ENCODE results near the gene PTCH2. TPM values are rescaled to one million over a fixed set of nuclear protein-coding genes. Genes with fewer than 3 reads are reported as not detected.

Gene PTCH2
- total and polyA plus RNA-seq, 2 of the 13 experiments (the other 11 are each of a cell fraction or from before 2014, with no cell fraction given), result 0.60 to 1.5 TPM

DNA sequence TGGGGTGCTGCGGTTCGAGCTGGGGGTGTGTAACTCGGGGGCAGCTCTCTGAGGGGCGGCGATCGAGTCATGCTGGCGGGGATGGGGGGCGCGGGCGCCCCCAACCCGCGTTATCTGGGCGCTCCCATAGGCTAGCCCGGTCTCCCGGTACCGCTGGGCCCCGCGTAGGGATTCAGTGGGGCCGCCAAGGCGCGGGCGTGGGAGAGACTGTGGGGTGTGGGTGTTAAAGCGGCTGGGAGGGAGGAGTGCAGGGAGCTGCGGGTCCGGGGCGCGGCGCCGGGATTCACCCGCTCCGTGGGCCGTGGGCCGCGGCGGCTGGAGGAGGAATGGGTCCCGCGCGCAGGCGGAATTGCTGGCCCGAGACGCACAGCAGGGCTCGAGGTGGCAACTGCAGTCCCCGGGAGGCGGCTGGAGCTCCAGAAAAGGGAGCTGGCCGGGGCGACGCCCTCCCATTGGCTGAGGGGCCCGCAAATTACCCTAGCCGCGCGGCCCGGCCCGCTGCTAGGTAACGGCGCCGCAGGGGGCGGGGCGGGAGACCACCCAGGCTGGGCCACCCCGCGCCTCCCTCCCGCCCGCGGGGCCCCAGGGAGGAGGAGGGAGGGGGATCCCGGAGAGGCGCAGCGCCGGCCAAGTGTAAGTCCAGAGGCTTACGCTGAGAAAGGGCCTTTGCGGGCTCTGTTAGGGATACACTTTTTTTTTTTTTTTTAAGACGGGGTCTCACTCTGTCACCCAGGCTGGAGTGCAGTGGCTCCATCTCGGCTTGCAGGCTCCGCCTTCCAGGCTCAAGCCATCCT, at the start of gene PTCH2 (continued):
- no peak for TF ChIP-seq HIC2 (CRISPR knock-in tag; IDR thresholded peaks at IDR 0.05; ENCODE audit: low read depth)
- TF ChIP-seq NR2F2 (IDR thresholded peaks at IDR 0.05; ENCODE audit: borderline replicate concordance, low read depth), result no peak
- no peak for TF ChIP-seq TCF7 (IDR thresholded peaks at IDR 0.05; ENCODE audit: low read depth)
- no peak for TF ChIP-seq JUN (CRISPR knock-in tag; IDR thresholded peaks at IDR 0.05)
- TF ChIP-seq ZNF326 (CRISPR knock-in tag; IDR thresholded peaks at IDR 0.05; ENCODE audit: borderline replicate concordance), result no peak
- TF ChIP-seq NAIF1 (CRISPR knock-in tag; IDR thresholded peaks at IDR 0.05; ENCODE audit: borderline replicate concordance), result no peak
- TF ChIP-seq, protein P1, sequence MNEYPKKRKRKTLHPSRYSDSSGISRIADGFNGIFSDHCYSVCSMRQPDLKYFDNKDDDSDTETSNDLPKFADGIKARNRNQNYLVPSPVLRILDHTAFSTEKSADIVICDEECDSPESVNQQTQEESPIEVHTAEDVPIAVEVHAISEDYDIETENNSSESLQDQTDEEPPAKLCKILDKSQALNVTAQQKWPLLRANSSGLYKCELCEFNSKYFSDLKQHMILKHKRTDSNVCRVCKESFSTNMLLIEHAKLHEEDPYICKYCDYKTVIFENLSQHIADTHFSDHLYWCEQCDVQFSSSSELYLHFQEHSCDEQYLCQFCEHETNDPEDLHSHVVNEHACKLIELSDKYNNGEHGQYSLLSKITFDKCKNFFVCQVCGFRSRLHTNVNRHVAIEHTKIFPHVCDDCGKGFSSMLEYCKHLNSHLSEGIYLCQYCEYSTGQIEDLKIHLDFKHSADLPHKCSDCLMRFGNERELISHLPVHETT (CRISPR knock-in tag; conservative IDR thresholded peaks at IDR 0.05), result no peak
- no peak for TF ChIP-seq ZNF788 (CRISPR knock-in tag; IDR thresholded peaks at IDR 0.05; ENCODE audit: borderline replicate concordance)
- TF ChIP-seq, protein P2, sequence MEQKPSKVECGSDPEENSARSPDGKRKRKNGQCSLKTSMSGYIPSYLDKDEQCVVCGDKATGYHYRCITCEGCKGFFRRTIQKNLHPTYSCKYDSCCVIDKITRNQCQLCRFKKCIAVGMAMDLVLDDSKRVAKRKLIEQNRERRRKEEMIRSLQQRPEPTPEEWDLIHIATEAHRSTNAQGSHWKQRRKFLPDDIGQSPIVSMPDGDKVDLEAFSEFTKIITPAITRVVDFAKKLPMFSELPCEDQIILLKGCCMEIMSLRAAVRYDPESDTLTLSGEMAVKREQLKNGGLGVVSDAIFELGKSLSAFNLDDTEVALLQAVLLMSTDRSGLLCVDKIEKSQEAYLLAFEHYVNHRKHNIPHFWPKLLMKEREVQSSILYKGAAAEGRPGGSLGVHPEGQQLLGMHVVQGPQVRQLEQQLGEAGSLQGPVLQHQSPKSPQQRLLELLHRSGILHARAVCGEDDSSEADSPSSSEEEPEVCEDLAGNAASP (CRISPR knock-in tag; IDR thresholded peaks at IDR 0.05; ENCODE audit: borderline replicate concordance), result 0 out of 2 replicates have a peak, but pooled peaks have one; percentile 18
- TF ChIP-seq LRRFIP1 (CRISPR knock-in tag; conservative IDR thresholded peaks at IDR 0.05), result no peak
- TF ChIP-seq, protein P3, sequence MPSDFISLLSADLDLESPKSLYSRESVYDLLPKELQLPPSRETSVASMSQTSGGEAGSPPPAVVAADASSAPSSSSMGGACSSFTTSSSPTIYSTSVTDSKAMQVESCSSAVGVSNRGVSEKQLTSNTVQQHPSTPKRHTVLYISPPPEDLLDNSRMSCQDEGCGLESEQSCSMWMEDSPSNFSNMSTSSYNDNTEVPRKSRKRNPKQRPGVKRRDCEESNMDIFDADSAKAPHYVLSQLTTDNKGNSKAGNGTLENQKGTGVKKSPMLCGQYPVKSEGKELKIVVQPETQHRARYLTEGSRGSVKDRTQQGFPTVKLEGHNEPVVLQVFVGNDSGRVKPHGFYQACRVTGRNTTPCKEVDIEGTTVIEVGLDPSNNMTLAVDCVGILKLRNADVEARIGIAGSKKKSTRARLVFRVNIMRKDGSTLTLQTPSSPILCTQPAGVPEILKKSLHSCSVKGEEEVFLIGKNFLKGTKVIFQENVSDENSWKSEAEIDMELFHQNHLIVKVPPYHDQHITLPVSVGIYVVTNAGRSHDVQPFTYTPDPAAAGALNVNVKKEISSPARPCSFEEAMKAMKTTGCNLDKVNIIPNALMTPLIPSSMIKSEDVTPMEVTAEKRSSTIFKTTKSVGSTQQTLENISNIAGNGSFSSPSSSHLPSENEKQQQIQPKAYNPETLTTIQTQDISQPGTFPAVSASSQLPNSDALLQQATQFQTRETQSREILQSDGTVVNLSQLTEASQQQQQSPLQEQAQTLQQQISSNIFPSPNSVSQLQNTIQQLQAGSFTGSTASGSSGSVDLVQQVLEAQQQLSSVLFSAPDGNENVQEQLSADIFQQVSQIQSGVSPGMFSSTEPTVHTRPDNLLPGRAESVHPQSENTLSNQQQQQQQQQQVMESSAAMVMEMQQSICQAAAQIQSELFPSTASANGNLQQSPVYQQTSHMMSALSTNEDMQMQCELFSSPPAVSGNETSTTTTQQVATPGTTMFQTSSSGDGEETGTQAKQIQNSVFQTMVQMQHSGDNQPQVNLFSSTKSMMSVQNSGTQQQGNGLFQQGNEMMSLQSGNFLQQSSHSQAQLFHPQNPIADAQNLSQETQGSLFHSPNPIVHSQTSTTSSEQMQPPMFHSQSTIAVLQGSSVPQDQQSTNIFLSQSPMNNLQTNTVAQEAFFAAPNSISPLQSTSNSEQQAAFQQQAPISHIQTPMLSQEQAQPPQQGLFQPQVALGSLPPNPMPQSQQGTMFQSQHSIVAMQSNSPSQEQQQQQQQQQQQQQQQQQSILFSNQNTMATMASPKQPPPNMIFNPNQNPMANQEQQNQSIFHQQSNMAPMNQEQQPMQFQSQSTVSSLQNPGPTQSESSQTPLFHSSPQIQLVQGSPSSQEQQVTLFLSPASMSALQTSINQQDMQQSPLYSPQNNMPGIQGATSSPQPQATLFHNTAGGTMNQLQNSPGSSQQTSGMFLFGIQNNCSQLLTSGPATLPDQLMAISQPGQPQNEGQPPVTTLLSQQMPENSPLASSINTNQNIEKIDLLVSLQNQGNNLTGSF (CRISPR knock-in tag; IDR thresholded peaks at IDR 0.05), result no peak
- no peak for TF ChIP-seq E2F2 (CRISPR knock-in tag; IDR thresholded peaks at IDR 0.05; ENCODE audit: borderline replicate concordance)

All from HepG2 (cell line).